Right kidney (tissue), 9 donors: ENCODE results near the gene ZSCAN9.
A peak's percentile ranks its signal among the peaks of the same experiment; 100 is the strongest.

ENCODE experiments used
- DNase-seq: peaks from one replicate; pipeline ENCODE4 v3.0.0-alpha.2; 2016
- long read RNA-seq, 8 donors: transcript quantifications; one replicate each; lab custom pipeline, GENCODE V29; 2026

The ZSCAN9 gene
- long read RNA-seq, donor 1, transcript ZSCAN9-203 (3 exons, 757 nt): major isoform, 7 of 12 reads
- long read RNA-seq, donor 1, partial matches to known transcripts: 0 of 12 reads
- long read RNA-seq, donor 1, other reads (novel, unspliced or antisense): 0 of 12 reads
- long read RNA-seq, donor 2, partial matches to known transcripts: 0 of 3 reads
- long read RNA-seq, donor 2, other reads (novel, unspliced or antisense): 0 of 3 reads
- long read RNA-seq, donor 3, partial matches to known transcripts: 0 of 5 reads
- long read RNA-seq, donor 3, other reads (novel, unspliced or antisense): 0 of 5 reads
- long read RNA-seq, donor 4, transcript ZSCAN9-203 (3 exons, 757 nt): major isoform, 6 of 10 reads
- long read RNA-seq, donor 4, partial matches to known transcripts: 0 of 10 reads
- long read RNA-seq, donor 4, other reads (novel, unspliced or antisense): 0 of 10 reads
- long read RNA-seq, donor 5, partial matches to known transcripts: 0 of 9 reads
- long read RNA-seq, donor 5, other reads (novel, unspliced or antisense): 0 of 9 reads
- long read RNA-seq, donor 6, transcript ZSCAN9-203 (3 exons, 757 nt): major isoform, 5 of 9 reads
- long read RNA-seq, donor 6, partial matches to known transcripts: 0 of 9 reads
- long read RNA-seq, donor 6, other reads (novel, unspliced or antisense): 0 of 9 reads
- long read RNA-seq, donor 7, transcript ZSCAN9-203 (3 exons, 757 nt): major isoform, 5 of 15 reads
- long read RNA-seq, donor 7, partial matches to known transcripts: 0 of 15 reads
- long read RNA-seq, donor 7, other reads (novel, unspliced or antisense): 0 of 15 reads
- long read RNA-seq, donor 8, transcript ZSCAN9-201 (4 exons, 1,621 nt): major isoform, 6 of 8 reads
- long read RNA-seq, donor 8, partial matches to known transcripts: 0 of 8 reads
- long read RNA-seq, donor 8, other reads (novel, unspliced or antisense): 0 of 8 reads

- DNase-seq: peak; percentile 76
These were observed at the start of gene ZSCAN9 for GRCh38 chr6:28225056-28225834. TSS of gene ZSCAN9 (plus strand) at chr6:28225275. CDS start at chr6:28227085, 1,810 bp downstream.

- DNase-seq: no peak
These were observed 48.7 kb upstream of the ZSCAN9 start for GRCh38 chr6:28176373-28176772.

GRCh38 chr6:28182255-28182654 lies 42.8 kb upstream of the ZSCAN9 start:
- no peak for DNase-seq

GRCh38 chr6:28188111-28188979 lies 36.7 kb upstream of the ZSCAN9 start:
- DNase-seq: no peak

- no peak for DNase-seq
These were observed 25.1 kb upstream of the ZSCAN9 start for GRCh38 chr6:28200020-28200419.

- DNase-seq: no peak
These were observed 21.9 kb upstream of the ZSCAN9 start for GRCh38 chr6:28203201-28203600.

- no peak for DNase-seq
These were observed 19.2 kb upstream of the ZSCAN9 start for GRCh38 chr6:28205879-28206278.

GRCh38 chr6:28206527-28206926 lies 18.5 kb upstream of the ZSCAN9 start:
- no peak for DNase-seq

- no peak for DNase-seq
These were observed 18.1 kb upstream of the ZSCAN9 start for GRCh38 chr6:28206928-28207509.

- DNase-seq: peak; percentile 69
These were observed 17.5 kb upstream of the ZSCAN9 start for GRCh38 chr6:28207510-28208110.

- DNase-seq: peak; percentile 67
These were observed 16.9 kb upstream of the ZSCAN9 start for GRCh38 chr6:28208111-28208659.

- DNase-seq: no peak
These were observed 15.1 kb upstream of the ZSCAN9 start for GRCh38 chr6:28209753-28210535.

- peak; percentile 44 for DNase-seq
These were observed 13.1 kb upstream of the ZSCAN9 start for GRCh38 chr6:28211840-28212509.

- no peak for DNase-seq
These were observed 12.4 kb upstream of the ZSCAN9 start for GRCh38 chr6:28212510-28213212.

GRCh38 chr6:28213213-28213523 lies 11.9 kb upstream of the ZSCAN9 start:
- DNase-seq: no peak

GRCh38 chr6:28215425-28215824 lies 9.7 kb upstream of the ZSCAN9 start:
- DNase-seq: no peak

- DNase-seq: no peak
These were observed 7.2 kb upstream of the ZSCAN9 start for GRCh38 chr6:28217890-28218289.
